Measurements from ENCODE around the gene RGS7.
"Not testable (repeated sequence)": the region's sequence is repeated elsewhere in the genome, so short reads cannot be mapped to it uniquely, and the experiment has no call there.

RGS7 gene

DNA sequence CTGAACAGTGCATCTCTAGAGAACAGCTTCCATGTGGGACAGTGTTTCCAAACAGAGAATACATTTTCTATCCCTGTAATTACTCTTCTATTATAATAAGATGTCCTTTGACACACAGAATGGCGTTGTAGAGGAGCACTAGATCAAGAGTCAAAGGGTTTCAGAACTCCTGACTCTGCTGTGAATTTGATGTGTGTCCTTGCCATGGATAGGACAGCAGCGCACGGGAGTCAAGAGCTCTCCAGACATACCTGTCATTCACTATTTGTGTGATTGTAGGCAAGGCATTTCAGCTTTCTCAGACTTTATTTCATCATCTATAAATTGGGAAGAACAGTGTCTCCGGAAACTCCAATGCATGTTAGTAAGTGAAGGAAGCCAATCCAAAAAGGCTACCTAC is 176.4 kb downstream of the RGS7 start:
- Mint-ChIP-seq H3K4me1 (ENCODE audit: low read depth) (no peaks in the 10 kb centered on the region), H3K27me3 (ENCODE audit: low read depth) (no peaks in the 10 kb centered on the region), H3K36me3 (ENCODE audit: low read depth) (no peaks in the 10 kb centered on the region), H3K9me3 (peaks cover 22% of the 10 kb centered on the region), H3K4me3 (no peak overlapping the region), H3K27ac (no peak overlapping the region)

DNA sequence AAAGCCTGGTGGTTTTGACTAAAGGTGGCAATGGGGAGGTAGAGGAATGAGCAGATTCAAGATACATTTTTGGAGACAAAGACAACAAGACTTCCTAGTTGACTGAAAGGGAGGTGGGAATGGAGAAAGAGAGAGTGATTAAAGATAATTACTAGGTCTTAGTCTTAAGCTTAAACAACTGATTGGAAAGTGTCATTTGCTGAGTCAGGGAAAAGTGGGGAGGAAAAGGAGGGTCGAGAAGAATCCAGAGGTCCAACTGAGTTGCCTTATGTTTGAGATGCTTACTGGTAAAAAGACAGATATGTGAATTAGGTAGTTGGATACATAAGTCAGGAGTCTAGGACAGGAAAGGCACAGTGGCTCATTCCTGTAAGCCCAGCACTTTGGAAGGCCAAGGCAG is 179.3 kb downstream of the RGS7 start:
- H3K27me3 Mint-ChIP-seq (ENCODE audit: low read depth): no peaks in the 10 kb centered on the region
- H3K9me3 Mint-ChIP-seq: peaks cover 12% of the 10 kb centered on the region
- H3K4me1 Mint-ChIP-seq (ENCODE audit: low read depth): no peaks in the 10 kb centered on the region
- H3K4me3 Mint-ChIP-seq: no peak overlapping the region
- H3K27ac Mint-ChIP-seq: no peak overlapping the region
- H3K36me3 Mint-ChIP-seq (ENCODE audit: low read depth): no peaks in the 10 kb centered on the region

DNA sequence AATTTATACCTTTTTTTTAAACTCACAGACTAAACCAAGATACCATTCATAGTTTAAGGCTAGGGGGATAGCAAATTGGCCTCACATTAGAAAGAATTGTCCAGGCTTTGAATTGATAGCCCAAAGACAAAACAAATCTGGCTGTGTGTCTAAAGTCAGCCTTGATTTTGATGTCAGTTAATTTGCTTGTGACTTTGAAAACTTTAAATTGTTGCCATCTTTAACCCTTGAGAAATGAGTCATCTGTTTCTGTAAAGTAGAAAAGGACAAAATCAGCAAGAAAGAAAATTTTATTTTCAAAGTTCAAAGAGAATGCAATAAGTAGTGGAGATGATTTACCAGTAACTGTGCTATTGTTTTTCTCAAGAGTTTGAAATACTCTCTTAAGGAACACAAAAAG is 184.5 kb downstream of the RGS7 start:
- H3K9me3 Mint-ChIP-seq: peaks cover 7% of the 10 kb centered on the region
- H3K4me3 Mint-ChIP-seq: no peak overlapping the region
- no peak overlapping the region for H3K27ac Mint-ChIP-seq
- H3K36me3 Mint-ChIP-seq (ENCODE audit: low read depth): no peaks in the 10 kb centered on the region
- H3K27me3 Mint-ChIP-seq (ENCODE audit: low read depth): no peaks in the 10 kb centered on the region
- H3K4me1 Mint-ChIP-seq (ENCODE audit: low read depth): no peaks in the 10 kb centered on the region

DNA sequence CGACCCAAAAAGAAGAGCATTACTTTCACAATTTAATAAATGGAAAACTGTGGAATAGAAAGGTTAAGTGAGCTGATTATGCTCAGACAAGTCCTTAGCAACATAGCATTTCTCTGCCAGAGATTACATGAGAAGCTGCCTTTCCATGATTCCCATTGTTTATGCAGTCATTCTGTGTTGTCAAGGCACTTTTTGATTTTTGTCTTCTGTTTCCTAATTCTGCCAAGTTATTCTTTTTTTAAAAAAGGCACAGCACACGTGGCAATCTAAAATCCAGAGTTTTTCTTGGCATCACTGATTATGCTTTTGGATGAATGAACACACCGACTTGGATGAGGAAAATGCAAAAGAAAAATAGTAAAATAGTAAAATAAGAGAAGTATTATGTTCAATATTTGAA is 185.0 kb downstream of the RGS7 start:
- Mint-ChIP-seq H3K27ac (no peak overlapping the region), H3K27me3 (ENCODE audit: low read depth) (no peaks in the 10 kb centered on the region), H3K9me3 (peaks cover 9% of the 10 kb centered on the region), H3K36me3 (ENCODE audit: low read depth) (no peaks in the 10 kb centered on the region), H3K4me3 (no peak overlapping the region), H3K4me1 (ENCODE audit: low read depth) (no peaks in the 10 kb centered on the region)

DNA sequence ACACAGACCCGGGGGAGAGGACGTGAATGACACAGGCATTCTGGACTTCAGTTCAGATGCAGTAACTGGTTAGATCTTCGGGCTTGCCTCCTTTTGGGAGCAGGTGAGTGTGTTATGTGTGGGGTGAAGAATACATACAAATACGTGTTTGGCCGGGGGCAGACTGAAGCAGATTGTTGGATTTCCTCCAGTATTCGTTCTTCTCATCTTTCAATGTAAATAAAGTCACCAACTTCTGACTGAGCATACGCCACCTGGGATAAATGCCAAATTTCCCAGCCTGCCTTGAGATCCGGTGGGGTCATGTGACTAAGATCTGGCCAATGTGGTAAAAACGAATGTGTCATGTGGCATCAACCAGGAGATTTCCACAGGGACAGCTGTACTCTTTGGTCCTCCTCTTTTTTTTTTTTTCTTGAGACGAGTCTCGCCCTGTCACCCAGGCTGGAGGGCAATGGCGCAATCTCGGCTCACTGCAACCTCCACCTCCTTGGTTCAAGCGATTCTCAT is 189.8 kb downstream of the RGS7 start:
- no peaks in the 10 kb centered on the region for H3K27me3 Mint-ChIP-seq (ENCODE audit: low read depth)
- H3K27ac Mint-ChIP-seq: no peak overlapping the region
- H3K36me3 Mint-ChIP-seq (ENCODE audit: low read depth): no peaks in the 10 kb centered on the region
- H3K9me3 Mint-ChIP-seq: peaks cover 24% of the 10 kb centered on the region
- H3K4me1 Mint-ChIP-seq (ENCODE audit: low read depth): no peaks in the 10 kb centered on the region
- no peak overlapping the region for H3K4me3 Mint-ChIP-seq

DNA sequence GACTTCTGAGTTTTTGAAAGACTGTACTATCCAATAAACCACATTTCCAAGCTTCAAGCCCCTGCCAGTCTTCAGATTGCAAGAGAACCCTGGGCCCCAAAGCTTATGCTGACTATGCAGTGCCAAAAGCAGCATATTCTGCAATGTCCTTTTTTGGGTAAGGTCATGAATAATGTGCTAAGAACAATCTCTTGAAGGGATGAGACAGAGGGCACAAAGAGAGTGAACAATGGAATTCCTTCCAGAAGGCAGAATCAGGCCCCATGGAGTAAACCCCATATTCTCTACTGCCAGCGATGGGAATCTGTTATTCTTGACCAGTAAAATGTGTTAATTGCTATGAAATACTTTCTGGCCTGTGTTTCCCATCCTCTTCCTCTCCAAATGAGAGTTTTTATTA is 190.4 kb downstream of the RGS7 start:
- Mint-ChIP-seq H3K4me3 (no peak overlapping the region), H3K36me3 (ENCODE audit: low read depth) (no peaks in the 10 kb centered on the region), H3K9me3 (peaks cover 24% of the 10 kb centered on the region), H3K27me3 (ENCODE audit: low read depth) (no peaks in the 10 kb centered on the region), H3K27ac (no peak overlapping the region), H3K4me1 (ENCODE audit: low read depth) (no peaks in the 10 kb centered on the region)

DNA sequence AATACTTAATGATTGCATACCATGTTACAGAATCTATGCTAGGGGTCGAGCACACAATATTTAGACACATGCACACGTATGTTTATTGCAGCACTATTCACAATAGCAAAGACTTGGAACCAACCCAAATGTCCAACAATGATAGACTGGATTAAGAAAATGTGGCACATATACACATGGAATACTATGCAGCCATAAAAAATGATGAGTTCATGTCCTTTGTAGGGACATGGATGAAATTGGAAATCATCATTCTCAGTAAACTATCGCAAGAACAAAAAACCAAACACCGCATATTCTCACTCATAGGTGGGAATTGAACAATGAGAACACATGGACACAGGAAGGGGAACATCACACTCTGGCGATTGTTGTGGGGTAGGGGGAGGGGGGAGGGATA is 191.7 kb downstream of the RGS7 start:
- not testable (repeated sequence) for H3K4me1 Mint-ChIP-seq (ENCODE audit: low read depth); H3K27ac Mint-ChIP-seq; H3K36me3 Mint-ChIP-seq (ENCODE audit: low read depth); H3K27me3 Mint-ChIP-seq (ENCODE audit: low read depth); H3K4me3 Mint-ChIP-seq
- peaks cover 24% of the 10 kb centered on the region for H3K9me3 Mint-ChIP-seq

DNA sequence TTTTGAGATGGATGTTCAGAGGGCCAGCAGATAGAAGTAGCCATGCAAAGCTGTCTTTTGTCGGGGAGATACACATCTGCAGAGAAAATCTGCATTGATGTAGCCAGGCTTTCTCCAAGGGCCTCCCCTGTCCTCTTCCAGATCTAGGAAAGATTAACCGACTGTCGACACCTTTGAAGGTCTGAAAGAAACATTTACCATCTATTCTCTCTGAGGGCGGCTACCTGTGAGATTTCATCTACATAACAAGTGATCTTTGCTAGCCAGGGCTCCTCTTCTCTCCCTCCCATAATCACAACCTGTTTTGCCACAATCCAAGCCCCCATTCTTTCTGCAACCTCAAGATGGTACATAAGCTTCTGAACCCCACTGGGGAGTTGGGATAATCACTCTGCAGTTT is 193.6 kb downstream of the RGS7 start:
- H3K36me3 Mint-ChIP-seq (ENCODE audit: low read depth): no peaks in the 10 kb centered on the region
- no peaks in the 10 kb centered on the region for H3K4me1 Mint-ChIP-seq (ENCODE audit: low read depth)
- no peak overlapping the region for H3K4me3 Mint-ChIP-seq
- no peaks in the 10 kb centered on the region for H3K27me3 Mint-ChIP-seq (ENCODE audit: low read depth)
- H3K27ac Mint-ChIP-seq: no peak overlapping the region
- H3K9me3 Mint-ChIP-seq: peaks cover 24% of the 10 kb centered on the region

DNA sequence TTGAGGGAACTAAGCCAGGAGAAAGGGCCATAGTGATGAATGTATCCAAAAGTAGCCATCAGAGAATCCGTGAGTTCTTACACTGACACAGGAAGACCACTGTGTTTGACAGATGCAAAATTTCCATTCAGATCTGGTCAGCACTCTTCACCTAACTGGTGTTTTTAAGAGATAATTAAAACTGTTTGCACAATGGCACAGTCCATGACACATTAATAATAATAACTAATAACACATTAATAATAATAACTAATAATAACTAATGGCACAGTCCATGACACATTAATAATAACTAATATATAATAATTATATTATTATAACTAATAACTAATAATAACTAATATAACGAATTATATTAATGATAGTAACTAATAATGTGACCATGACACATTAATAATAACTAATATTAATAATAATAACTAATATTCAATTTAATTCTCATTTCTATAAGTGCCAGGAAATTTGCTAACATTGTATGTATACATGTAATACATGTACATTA is 195.8 kb downstream of the RGS7 start:
- Mint-ChIP-seq H3K27ac (no peak overlapping the region), H3K36me3 (ENCODE audit: low read depth) (no peaks in the 10 kb centered on the region), H3K9me3 (peaks cover 15% of the 10 kb centered on the region), H3K4me1 (ENCODE audit: low read depth) (no peaks in the 10 kb centered on the region), H3K4me3 (no peak overlapping the region), H3K27me3 (ENCODE audit: low read depth) (no peaks in the 10 kb centered on the region)

DNA sequence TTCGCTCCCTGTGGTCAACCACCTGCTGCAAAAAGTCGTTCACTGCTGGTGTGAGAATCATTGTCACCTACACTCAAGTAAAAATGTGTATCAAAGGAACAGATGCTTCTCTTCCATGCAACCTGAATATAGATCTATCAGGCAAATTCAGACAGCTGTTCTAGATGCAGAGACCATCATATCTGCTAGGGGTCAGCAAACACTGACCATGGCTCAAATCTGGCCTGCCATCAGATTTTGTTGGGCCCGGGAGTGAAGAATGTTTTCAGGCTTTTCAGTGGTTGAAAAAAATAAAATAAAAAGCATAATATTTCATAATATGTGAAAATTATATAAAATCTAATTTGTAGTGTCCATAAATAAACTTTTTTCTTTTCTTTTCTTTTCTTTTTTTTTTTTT is 199.6 kb downstream of the RGS7 start:
- H3K36me3 Mint-ChIP-seq (ENCODE audit: low read depth): no peaks in the 10 kb centered on the region

DNA sequence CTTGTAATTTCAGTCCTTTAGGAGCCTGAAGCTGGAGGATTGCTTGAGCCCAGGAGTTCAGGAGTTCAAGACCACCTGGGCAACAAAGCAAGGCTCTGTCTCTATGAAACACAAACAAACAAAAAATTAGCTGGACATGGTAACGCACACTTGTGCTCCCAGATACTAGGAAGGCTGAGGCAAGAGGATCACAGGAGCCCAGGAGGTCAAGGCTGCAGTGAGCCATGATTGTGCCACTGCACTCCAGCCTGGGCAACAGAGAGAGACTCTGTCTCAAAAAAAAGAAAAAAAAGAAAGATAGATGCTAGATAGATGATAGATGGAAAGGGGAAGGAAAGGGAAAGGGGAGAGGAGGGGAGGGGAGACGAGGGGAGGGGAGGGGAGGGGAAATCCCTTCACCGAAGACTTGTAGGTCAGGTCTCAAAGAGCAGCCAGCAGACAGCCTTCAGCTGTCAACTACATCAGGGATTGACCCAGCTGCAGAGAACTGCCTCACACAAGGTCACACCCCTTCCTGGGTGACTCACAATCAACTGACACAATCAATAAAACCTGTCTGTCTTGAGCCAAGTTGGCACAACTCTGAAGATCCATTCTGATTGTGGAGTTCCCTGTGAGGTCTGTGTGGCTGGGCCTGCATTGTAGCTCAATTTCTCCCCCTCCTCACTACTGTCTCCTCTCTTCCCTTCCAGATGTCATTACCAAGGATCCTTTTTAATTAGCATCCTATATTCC is 200.6 kb downstream of the RGS7 start:
- Mint-ChIP-seq H3K4me3 (no peak overlapping the region), H3K36me3 (ENCODE audit: low read depth) (no peaks in the 10 kb centered on the region), H3K27me3 (ENCODE audit: low read depth) (no peaks in the 10 kb centered on the region), H3K4me1 (ENCODE audit: low read depth) (no peaks in the 10 kb centered on the region), H3K27ac (no peak overlapping the region), H3K9me3 (no peaks in the 10 kb centered on the region)

More for the DNA sequence above, 199.6 kb downstream of the RGS7 start:
- no peaks in the 10 kb centered on the region for H3K9me3 Mint-ChIP-seq
- H3K4me1 Mint-ChIP-seq (ENCODE audit: low read depth): no peaks in the 10 kb centered on the region
- no peak overlapping the region for H3K4me3 Mint-ChIP-seq
- no peak overlapping the region for H3K27ac Mint-ChIP-seq
- H3K27me3 Mint-ChIP-seq (ENCODE audit: low read depth): no peaks in the 10 kb centered on the region

DNA sequence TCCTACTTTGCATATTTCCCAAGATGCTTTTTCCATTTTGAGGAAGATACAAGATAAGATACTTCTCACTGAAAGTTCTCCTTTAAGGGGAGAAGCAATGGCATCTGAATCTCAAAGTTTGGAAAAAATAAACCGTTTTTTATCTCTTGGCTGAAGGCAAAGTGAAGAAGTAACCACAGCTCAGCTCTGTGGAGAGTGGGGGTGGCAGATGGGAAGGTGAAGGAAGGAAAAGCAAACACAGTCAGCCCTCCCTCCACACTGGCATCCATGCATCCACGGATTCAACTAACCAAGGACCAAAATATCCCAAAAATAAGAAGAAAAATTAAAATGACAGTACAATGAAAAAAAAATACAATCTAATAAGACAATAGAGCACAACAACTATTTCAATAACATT is 211.1 kb downstream of the RGS7 start:
- no peaks in the 10 kb centered on the region for H3K27me3 Mint-ChIP-seq (ENCODE audit: low read depth)
- H3K4me1 Mint-ChIP-seq (ENCODE audit: low read depth): no peaks in the 10 kb centered on the region
- no peak overlapping the region for H3K4me3 Mint-ChIP-seq
- peaks cover 3% of the 10 kb centered on the region for H3K9me3 Mint-ChIP-seq
- H3K27ac Mint-ChIP-seq: no peak overlapping the region
- no peaks in the 10 kb centered on the region for H3K36me3 Mint-ChIP-seq (ENCODE audit: low read depth)

DNA sequence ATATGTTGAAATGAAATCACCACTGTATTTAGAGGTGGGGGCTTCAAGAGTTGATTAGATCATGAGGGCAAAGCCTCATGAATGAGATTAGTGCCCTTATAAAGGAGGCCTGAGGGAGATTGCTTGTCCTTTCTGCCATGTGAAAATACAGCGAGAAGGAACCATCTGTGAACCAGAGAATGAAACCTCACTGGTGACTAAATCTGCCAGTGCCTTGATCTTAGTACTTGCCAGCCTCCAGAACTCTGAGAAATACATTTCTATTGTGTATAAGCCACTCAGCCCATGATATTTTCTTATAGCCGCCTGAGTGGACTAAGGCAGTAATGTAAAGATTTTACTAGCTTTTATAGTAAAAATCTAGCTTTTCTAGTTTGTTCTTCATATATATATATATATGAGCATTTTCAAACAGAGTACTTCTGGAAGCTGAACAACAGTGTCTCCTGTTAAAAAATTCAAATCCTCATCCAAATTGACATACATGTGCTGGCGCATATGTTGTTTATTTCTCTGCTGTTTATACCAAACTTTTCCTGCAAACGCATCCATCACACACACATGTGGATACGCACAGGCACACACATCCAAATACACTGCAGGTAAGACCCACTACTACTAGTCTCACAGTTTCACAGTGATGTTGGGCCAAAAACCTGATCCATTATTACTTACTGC is 213.1 kb downstream of the RGS7 start:
- Mint-ChIP-seq H3K27ac (no peak overlapping the region), H3K4me3 (no peak overlapping the region), H3K36me3 (ENCODE audit: low read depth) (no peaks in the 10 kb centered on the region), H3K27me3 (ENCODE audit: low read depth) (no peaks in the 10 kb centered on the region), H3K4me1 (ENCODE audit: low read depth) (no peaks in the 10 kb centered on the region), H3K9me3 (peaks cover 3% of the 10 kb centered on the region)

DNA sequence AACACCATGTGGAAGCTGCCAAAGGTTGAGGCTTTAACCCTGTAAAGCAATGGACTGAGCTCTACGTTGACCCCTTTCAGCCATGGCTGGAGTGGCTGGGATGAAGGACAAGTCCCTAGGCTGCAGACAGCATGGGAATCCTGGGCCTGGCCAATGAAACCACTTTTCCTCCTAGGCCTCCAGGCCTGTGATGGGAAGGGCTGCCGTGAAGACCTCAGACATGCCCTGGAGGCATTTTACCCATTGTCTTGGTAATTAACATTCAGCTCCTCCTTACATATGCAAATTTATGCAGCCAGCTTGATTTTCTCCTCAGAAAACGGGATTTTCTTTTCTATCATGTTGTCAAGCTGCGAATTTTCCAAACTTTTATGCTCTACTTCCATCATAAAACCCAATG is 214.5 kb downstream of the RGS7 start:
- no peak overlapping the region for H3K27ac Mint-ChIP-seq
- H3K4me1 Mint-ChIP-seq (ENCODE audit: low read depth): no peaks in the 10 kb centered on the region
- H3K4me3 Mint-ChIP-seq: no peak overlapping the region
- no peaks in the 10 kb centered on the region for H3K36me3 Mint-ChIP-seq (ENCODE audit: low read depth)
- H3K27me3 Mint-ChIP-seq (ENCODE audit: low read depth): no peaks in the 10 kb centered on the region
- peaks cover 3% of the 10 kb centered on the region for H3K9me3 Mint-ChIP-seq

DNA sequence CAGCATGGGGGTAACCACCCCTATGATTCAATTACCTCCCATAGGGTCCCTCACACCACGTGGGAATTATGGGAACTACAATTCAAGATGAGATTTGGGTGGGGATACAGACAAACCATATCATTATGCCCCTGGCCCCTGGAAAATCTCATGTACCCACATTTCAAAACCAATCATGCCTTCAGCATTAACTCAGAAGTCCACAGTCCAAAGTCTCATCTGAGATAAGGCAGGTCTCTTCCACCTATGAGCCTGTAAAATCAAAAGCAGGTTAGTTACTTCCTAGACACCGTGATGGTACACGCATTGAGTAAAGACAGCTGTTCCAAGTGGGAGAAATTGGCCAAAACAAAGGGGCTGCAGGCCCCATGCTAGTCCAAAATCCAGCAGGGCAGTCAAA is 215.4 kb downstream of the RGS7 start:
- not testable (repeated sequence) for H3K4me3 Mint-ChIP-seq; H3K9me3 Mint-ChIP-seq; H3K36me3 Mint-ChIP-seq (ENCODE audit: low read depth); H3K27me3 Mint-ChIP-seq (ENCODE audit: low read depth); H3K27ac Mint-ChIP-seq; H3K4me1 Mint-ChIP-seq (ENCODE audit: low read depth)
